Stomach (tissue), 4 donors: ENCODE results near the gene GTF3C2.

ENCODE experiments used
- EP300 ChIP-seq: sonication (generic); formaldehyde crosslinking; IDR thresholded peaks from one replicate; pipeline ENCODE4 v1.6.1; 2017; ENCODE audit warnings: antibody characterized with exemption
- POLR2A ChIP-seq, 4 donors: fragments of 450-650 bp; IDR thresholded peaks; one replicate each; pipeline ENCODE4 v1.6.1; 2016; ENCODE audit warnings: antibody characterized with exemption in 4 of 4, control low read depth in 2 of 4, mild to moderate bottlenecking in 1 of 4, moderate library complexity in 1 of 4

DNA sequence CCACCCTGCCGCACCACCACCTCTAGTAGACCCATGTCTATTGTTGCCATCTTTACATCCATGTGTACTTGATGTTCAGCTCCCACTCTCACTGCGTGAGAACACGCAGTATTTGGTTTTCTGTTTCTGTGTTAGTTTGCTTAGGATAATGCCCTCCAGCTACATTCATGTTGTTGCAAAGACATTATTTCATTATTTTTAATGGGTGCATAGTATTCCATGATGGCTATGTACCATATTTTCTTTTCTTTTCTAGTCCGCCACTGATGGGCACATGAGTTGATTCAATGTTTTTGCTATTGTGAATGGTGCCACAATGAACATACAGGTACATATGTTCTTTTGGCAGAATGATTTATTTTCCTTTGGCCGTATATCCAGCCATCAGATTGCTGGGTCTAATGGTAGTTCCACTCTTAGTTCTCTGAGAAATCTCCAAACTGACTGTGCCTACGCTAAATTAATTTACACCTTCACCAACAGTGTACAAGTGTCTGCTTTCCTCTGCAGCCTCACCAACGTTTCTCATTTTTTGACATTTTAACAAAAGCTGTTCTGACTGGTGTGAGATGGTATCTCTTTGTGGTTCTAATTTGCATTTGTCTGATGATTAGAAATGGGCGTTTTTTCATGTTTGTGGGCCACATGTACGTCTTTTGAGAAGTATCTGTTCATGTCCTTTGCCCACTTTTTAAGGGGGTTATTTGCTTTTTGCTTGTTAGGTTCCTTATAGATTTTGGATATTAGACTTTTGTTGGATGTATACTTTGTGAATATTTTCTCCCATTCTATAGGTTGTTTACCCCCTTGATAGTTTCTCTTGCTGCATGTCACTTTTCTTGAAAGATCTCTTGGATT is 34.5 kb upstream of the GTF3C2 start:
- TF ChIP-seq EP300 = no peak
- no peak for TF ChIP-seq POLR2A (IDR thresholded peaks at IDR 0.05)
